Prostate gland (tissue), 2 donors: ENCODE results near the gene NAPEPLD.

Experiments
- CTCF ChIP-seq, 4 experiments: fragments of 200-600 bp in 2 of 4; fragments of 450-650 bp in 2 of 4; sonication (generic) in 2 of 4; IDR thresholded peaks; 1 replicate in 3 of 4; 2 replicates in 1 of 4; pipeline ENCODE4 v1.5.1; 2016 to 2019; ENCODE audit warnings: antibody characterized with exemption in 4 of 4, mild to moderate bottlenecking in 2 of 4, moderate library complexity in 2 of 4
- POLR2A ChIP-seq: fragments of 450-650 bp; IDR thresholded peaks from one replicate; pipeline ENCODE4 v1.6.1; 2016; ENCODE audit warnings: antibody characterized with exemption, mild to moderate bottlenecking
- POLR2AphosphoS5 ChIP-seq: sonication (generic); formaldehyde crosslinking; IDR thresholded peaks from one replicate; pipeline ENCODE4 v1.6.1; 2017; ENCODE audit warnings: antibody characterized with exemption

DNA sequence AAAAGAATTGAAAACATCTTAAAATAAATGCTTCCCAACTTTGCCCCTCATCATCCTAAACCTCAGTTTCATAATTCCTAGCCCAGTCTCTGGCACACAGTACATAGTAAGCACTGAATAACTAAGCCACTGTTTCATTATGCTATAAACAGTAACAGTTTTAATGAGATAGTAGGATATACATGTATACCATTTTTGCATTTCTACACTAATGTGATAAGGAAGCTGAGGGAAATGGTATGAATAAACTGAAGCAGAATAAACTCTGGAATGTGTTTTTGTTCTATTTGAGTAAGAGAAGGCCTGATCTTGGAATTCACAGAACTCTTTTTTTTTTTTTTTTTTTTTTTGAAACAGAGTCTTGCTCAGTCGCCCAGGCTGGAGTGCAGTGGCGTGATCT is 8.8 kb downstream of the NAPEPLD start:
- TF ChIP-seq CTCF (IDR thresholded peaks at IDR 0.05) (no peak), POLR2A (no peak), POLR2AphosphoS5 (no peak)
